GM12878 (cell line): ENCODE data around the gene ATP6V0D1. TPM values are rescaled to one million over a fixed set of nuclear protein-coding genes. Genes with fewer than 3 reads are reported as not detected.
A peak's percentile ranks its signal among the peaks of the same experiment; 100 is the strongest.

Source experiments
- ATAC-seq: fragments of 200-7000 bp; cut with Tn5 transposase; 3 replicates; pipeline ENCODE4 v1.9.1; 2020; ENCODE audit warnings: mild to moderate bottlenecking, moderate library complexity
- BruUV-seq: library from RNA; stranded (reverse); fragments of 400-500 nt; replicated peaks from 2 replicates; lab custom pipeline; 2021; lab: Mats Ljungman, UMichigan
- CTCF ChIA-PET: fragments of 300-600 bp; sonication (Branson Sonifier 250); formaldehyde crosslinking; extraction: SDS; loops from one replicate; lab custom pipeline; 2021; ENCODE audit warnings: inconsistent platforms; lab: Yijun Ruan, JAX
- POLR2A ChIA-PET: fragments of 350-600 bp; formaldehyde crosslinking; extraction: SDS; loops from one replicate; lab custom pipeline; 2021; ENCODE audit warnings: inconsistent platforms; lab: Charles Lee
- RAD21 ChIA-PET: fragments of 300-600 bp; sonication (Branson Sonifier 250); formaldehyde crosslinking; loops from one replicate; lab custom pipeline; 2023; ENCODE audit warnings: antibody characterized with exemption; ENCODE audit not compliant: unreplicated experiment; lab: Charles Lee
- SMC1A ChIA-PET: fragments of 300-600 bp; sonication (Branson Sonifier 250); formaldehyde crosslinking; loops from one replicate; lab custom pipeline; 2023; ENCODE audit not compliant: unreplicated experiment, uncharacterized antibody; lab: Charles Lee
- DNase-seq: peaks from one replicate; pipeline ENCODE4 v3.0.0-alpha.2; 2011; ENCODE audit warnings: low read depth, low spot score
- FAIRE-seq: peaks from 3 replicates; lab custom pipeline; 2011; peaks lifted over from hg19 to GRCh38; lab: Jason Lieb, UNC
- H2AFZ ChIP-seq: 2 replicates; pipeline ENCODE4 v1.6.0; 2011; ENCODE audit warnings: low read depth, low read length, control low read depth; ENCODE audit not compliant: control insufficient read depth
- H3K27ac ChIP-seq: 2 replicates; pipeline ENCODE4 v1.5.1; 2011; ENCODE audit warnings: control low read depth; ENCODE audit not compliant: control insufficient read depth, insufficient read depth
- H3K27me3 ChIP-seq, 2 experiments: replicated peaks in 1 of 2; 2 replicates each; pipeline versions ENCODE4 v1.6.0 to v1.6.1; 2011; ENCODE audit warnings: low read length in 1 of 2; ENCODE audit not compliant: control insufficient read depth in 2 of 2, insufficient read depth in 2 of 2
- H3K36me3 ChIP-seq, 2 experiments: 2 replicates each; pipeline ENCODE4 v1.5.1; 2011; ENCODE audit warnings: low read length in 1 of 2; ENCODE audit not compliant: control insufficient read depth in 2 of 2, insufficient read depth in 2 of 2
- H3K4me1 ChIP-seq: 2 replicates; pipeline ENCODE4 v1.6.1; 2011; ENCODE audit warnings: mild to moderate bottlenecking, low read length, moderate library complexity, mixed read lengths; ENCODE audit not compliant: control insufficient read depth, insufficient read depth
- H3K4me2 ChIP-seq: 2 replicates; pipeline ENCODE4 v1.6.0; 2011; ENCODE audit warnings: control low read depth; ENCODE audit not compliant: control insufficient read depth, insufficient read depth
- H3K4me3 ChIP-seq: fragments of 200-600 bp; sonication (generic); 2 replicates; pipeline ENCODE4 v1.5.1; 2016
- H3K79me2 ChIP-seq: 2 replicates; pipeline ENCODE4 v1.6.0; 2011; ENCODE audit warnings: low read length; ENCODE audit not compliant: control insufficient read depth, insufficient read depth
- H3K9ac ChIP-seq: 2 replicates; pipeline ENCODE4 v1.8.0; 2011; ENCODE audit warnings: low read length, control low read depth, mixed read lengths; ENCODE audit not compliant: control insufficient read depth, insufficient read depth
- H3K9me3 ChIP-seq: replicated peaks from 3 replicates; pipeline ENCODE4 v1.5.1; 2011; ENCODE audit warnings: mild to moderate bottlenecking, low read length; ENCODE audit not compliant: control insufficient read depth, insufficient read depth
- H4K20me1 ChIP-seq: 2 replicates; pipeline ENCODE4 v1.6.0; 2011; ENCODE audit not compliant: control insufficient read depth, insufficient read depth
- BCL3 ChIP-seq: IDR thresholded peaks from 2 replicates; pipeline ENCODE4 v1.6.1; 2011; ENCODE audit warnings: borderline replicate concordance, low read depth, mild to moderate bottlenecking, moderate library complexity, low read length; ENCODE audit not compliant: insufficient read depth, poor library complexity, severe bottlenecking
- ESRRA ChIP-seq: IDR thresholded peaks from 2 replicates; pipeline ENCODE4 v1.6.1; 2012; ENCODE audit warnings: mild to moderate bottlenecking, low read length, improper control_type of control experiment
- MEF2B ChIP-seq: fragments of 450-650 bp; IDR thresholded peaks from 2 replicates; pipeline ENCODE4 v1.6.1; 2018; ENCODE audit warnings: mild to moderate bottlenecking, moderate library complexity; ENCODE audit not compliant: partially characterized antibody, poor library complexity, severe bottlenecking
- NR2F1 ChIP-seq: fragments of 450-650 bp; conservative IDR thresholded peaks from 2 replicates; pipeline ENCODE4 v1.6.1; 2017; ENCODE audit warnings: mild to moderate bottlenecking
- RAD21 ChIP-seq: IDR thresholded peaks from 2 replicates; pipeline ENCODE4 v1.6.1; 2011; ENCODE audit warnings: mild to moderate bottlenecking, low read depth, low read length, moderate library complexity; ENCODE audit not compliant: insufficient read depth
- RBBP5 ChIP-seq: fragments of 200-600 bp; sonication (generic); conservative IDR thresholded peaks from 2 replicates; pipeline ENCODE4 v1.6.1; 2016
- RUNX3 ChIP-seq: IDR thresholded peaks from 2 replicates; pipeline ENCODE4 v1.6.1; 2012; ENCODE audit warnings: low read length, inconsistent platforms
- SIX5 ChIP-seq: IDR thresholded peaks from 2 replicates; pipeline ENCODE4 v1.6.1; 2011; ENCODE audit warnings: mild to moderate bottlenecking, low read depth, low read length, moderate library complexity; ENCODE audit not compliant: severe bottlenecking
- SMC3 ChIP-seq: IDR thresholded peaks from 2 replicates; pipeline ENCODE4 v1.6.1; 2011; ENCODE audit warnings: low read length, improper control_type of control experiment, borderline replicate concordance
- WGBS: methylation state at CpG from one replicate; pipeline ENCODE4 v1.1.6; 2016; ENCODE audit warnings: low lambda C conversion rate; ENCODE audit not compliant: insufficient replicate concordance, insufficient coverage; ENCODE audit errors: missing lambda C conversion rate; 5-methylcytosine and 5-hydroxymethylcytosine counted together
- in situ Hi-C: fragments of 300-500 bp; cut with MboI; formaldehyde crosslinking; loops from 9 replicates; pipeline ENCODE4 v1.14.3; 2018; ENCODE audit warnings: mixed read lengths
- intact Hi-C: fragments of 100-400 bp; cut with micrococcal nuclease; formaldehyde crosslinking; loops from one replicate; pipeline ENCODE4 v1.14.2; 2022; ENCODE audit not compliant: unreplicated experiment
- polyA plus RNA-seq, 11 experiments: library from polyadenylated mRNA; depleted of rRNA in 4 of 11; unstranded in 6 of 11; stranded (reverse) in 5 of 11; fragments of >200 nt; fragmentation: Nextera tagmentation in 4 of 11; fragmentation: Illumina TruSeq in 1 of 11; extraction: Ambion mirVana in 4 of 11; extraction: Trizol in 1 of 11; gene quantifications; 1 replicate in 1 of 11; 2 replicates in 10 of 11; pipeline versions ENCODE4 v1.2.1 to v1.2.3, GENCODE V29; 2011 to 2016; ENCODE audit warnings: inconsistent platforms in 2 of 11, missing spikeins in 2 of 11, low read depth in 1 of 11
- total RNA-seq, 4 experiments: library from RNA; depleted of rRNA in 3 of 4; stranded (reverse); fragments of >200 nt in 3 of 4; fragmentation: Illumina TruSeq in 1 of 4; extraction: Trizol in 1 of 4; gene quantifications; 2 replicates each; pipeline versions ENCODE4 v1.2.1 to v1.2.3, GENCODE V29; 2013 to 2021
- TF ChIP-seq, protein P1 (sequence below): fragments of 450-650 bp; IDR thresholded peaks from 2 replicates; pipeline ENCODE4 v1.6.1; 2017; ENCODE audit warnings: borderline replicate concordance
- TF ChIP-seq, protein P2 (sequence below), 3 experiments: IDR thresholded peaks in 2 of 3; conservative IDR thresholded peaks in 1 of 3; 2 replicates each; pipeline ENCODE4 v1.5.1; 2011; ENCODE audit warnings: low read depth in 3 of 3, low read length in 3 of 3, mild to moderate bottlenecking in 3 of 3, control low read depth in 2 of 3, moderate library complexity in 2 of 3, inconsistent platforms in 1 of 3, mixed read lengths in 1 of 3; ENCODE audit not compliant: control insufficient read depth in 2 of 3, insufficient read depth in 1 of 3; ENCODE audit errors: extremely low read depth in 1 of 3
- TF ChIP-seq, protein P3 (sequence below): fragments of 450-650 bp; IDR thresholded peaks from 2 replicates; pipeline ENCODE4 v1.6.1; 2017; ENCODE audit warnings: mild to moderate bottlenecking

The ATP6V0D1 gene
- total and polyA plus RNA-seq, 10 of the 15 experiments (the other 5 are each of a cell fraction or from before 2014, with no cell fraction given), result 28.1 to 141 (median 70.3) TPM

DNA sequence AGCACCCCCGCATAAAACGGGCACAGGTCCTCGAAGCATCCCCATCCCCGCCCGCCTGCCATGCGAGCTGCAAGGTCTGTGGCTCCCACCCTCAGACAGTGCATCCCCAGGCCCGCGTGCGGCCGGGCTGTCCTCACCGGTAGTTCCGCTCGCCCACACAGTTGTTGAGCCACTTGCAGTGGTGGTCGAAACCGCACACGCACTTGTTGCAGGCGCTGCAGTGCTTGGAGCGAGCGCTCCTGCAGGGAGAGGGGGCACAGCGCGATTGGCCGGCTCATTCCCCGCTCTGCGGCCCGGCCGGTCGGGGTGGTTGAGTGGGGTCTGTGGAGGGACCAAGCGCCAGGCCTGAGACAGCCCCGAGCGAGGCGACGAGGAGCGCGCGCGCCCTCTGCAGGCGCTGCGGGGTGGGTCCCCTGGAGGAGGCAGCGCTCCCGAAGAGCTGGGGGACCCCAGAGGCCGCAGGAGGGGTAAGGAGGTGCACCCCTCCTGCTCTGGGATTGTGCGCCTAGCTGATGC is 81.7 kb downstream of the ATP6V0D1 start:
- Histone ChIP-seq H3K4me3 (no peak overlapping the region), H3K79me2 (no peaks in the 10 kb centered on the region), H3K27me3 (peaks cover 1 to 6% of the 10 kb centered on the region in 2 experiments), H2AFZ (no peak overlapping the region), H4K20me1 (no peaks in the 10 kb centered on the region), H3K9ac (no peak overlapping the region), H3K27ac (no peak overlapping the region), H3K4me2 (no peak overlapping the region), H3K4me1 (no peaks in the 10 kb centered on the region), H3K36me3 (no peaks in the 10 kb centered on the region), H3K9me3 (no peaks in the 10 kb centered on the region)
- 17% methylated on average over 34 of the region's 42 CpGs for WGBS
- POLR2A ChIA-PET, result no interaction called here
- SMC1A ChIA-PET, result interaction anchor here (1.9 kb wide), 1 partner anchor 138 kb away, joined by 5 read pairs; no protein-coding TSS in a partner anchor
- FAIRE-seq (no peak), ATAC-seq (peak; percentile 85), DNase-seq (no peak)
- TF ChIP-seq, protein P1, sequence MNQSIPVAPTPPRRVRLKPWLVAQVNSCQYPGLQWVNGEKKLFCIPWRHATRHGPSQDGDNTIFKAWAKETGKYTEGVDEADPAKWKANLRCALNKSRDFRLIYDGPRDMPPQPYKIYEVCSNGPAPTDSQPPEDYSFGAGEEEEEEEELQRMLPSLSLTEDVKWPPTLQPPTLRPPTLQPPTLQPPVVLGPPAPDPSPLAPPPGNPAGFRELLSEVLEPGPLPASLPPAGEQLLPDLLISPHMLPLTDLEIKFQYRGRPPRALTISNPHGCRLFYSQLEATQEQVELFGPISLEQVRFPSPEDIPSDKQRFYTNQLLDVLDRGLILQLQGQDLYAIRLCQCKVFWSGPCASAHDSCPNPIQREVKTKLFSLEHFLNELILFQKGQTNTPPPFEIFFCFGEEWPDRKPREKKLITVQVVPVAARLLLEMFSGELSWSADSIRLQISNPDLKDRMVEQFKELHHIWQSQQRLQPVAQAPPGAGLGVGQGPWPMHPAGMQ, result no peak
- no peak for TF ChIP-seq NR2F1
- no peak for TF ChIP-seq SIX5
- TF ChIP-seq, protein P2, sequence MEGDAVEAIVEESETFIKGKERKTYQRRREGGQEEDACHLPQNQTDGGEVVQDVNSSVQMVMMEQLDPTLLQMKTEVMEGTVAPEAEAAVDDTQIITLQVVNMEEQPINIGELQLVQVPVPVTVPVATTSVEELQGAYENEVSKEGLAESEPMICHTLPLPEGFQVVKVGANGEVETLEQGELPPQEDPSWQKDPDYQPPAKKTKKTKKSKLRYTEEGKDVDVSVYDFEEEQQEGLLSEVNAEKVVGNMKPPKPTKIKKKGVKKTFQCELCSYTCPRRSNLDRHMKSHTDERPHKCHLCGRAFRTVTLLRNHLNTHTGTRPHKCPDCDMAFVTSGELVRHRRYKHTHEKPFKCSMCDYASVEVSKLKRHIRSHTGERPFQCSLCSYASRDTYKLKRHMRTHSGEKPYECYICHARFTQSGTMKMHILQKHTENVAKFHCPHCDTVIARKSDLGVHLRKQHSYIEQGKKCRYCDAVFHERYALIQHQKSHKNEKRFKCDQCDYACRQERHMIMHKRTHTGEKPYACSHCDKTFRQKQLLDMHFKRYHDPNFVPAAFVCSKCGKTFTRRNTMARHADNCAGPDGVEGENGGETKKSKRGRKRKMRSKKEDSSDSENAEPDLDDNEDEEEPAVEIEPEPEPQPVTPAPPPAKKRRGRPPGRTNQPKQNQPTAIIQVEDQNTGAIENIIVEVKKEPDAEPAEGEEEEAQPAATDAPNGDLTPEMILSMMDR (IDR thresholded peaks at IDR 0.05 in 2 of 3, conservative IDR thresholded peaks at IDR 0.05 in 1 of 3; ENCODE audit: control insufficient read depth in 2 of 3, extremely low read depth in 1 of 3, insufficient read depth in 1 of 3, low read depth in 3 of 3, low read length in 3 of 3), result peak; percentile 67 to 80 (median 71)
- TF ChIP-seq ESRRA, result no peak
- TF ChIP-seq, protein P3, sequence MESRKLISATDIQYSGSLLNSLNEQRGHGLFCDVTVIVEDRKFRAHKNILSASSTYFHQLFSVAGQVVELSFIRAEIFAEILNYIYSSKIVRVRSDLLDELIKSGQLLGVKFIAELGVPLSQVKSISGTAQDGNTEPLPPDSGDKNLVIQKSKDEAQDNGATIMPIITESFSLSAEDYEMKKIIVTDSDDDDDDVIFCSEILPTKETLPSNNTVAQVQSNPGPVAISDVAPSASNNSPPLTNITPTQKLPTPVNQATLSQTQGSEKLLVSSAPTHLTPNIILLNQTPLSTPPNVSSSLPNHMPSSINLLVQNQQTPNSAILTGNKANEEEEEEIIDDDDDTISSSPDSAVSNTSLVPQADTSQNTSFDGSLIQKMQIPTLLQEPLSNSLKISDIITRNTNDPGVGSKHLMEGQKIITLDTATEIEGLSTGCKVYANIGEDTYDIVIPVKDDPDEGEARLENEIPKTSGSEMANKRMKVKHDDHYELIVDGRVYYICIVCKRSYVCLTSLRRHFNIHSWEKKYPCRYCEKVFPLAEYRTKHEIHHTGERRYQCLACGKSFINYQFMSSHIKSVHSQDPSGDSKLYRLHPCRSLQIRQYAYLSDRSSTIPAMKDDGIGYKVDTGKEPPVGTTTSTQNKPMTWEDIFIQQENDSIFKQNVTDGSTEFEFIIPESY, result 0 out of 2 replicates have a peak, but pooled peaks have one; percentile 12
- peak; percentile 30; the same call in 1 of the 2 replicates for TF ChIP-seq RUNX3
- no peak for TF ChIP-seq MEF2B
- TF ChIP-seq RBBP5, result no peak
- no peak for TF ChIP-seq BCL3
- peak; percentile 74 for TF ChIP-seq RAD21
- peak; percentile 63 for TF ChIP-seq SMC3
- in situ Hi-C loops, result no loop called here
- intact Hi-C loops, result loop anchor here (5.0 kb wide), 1 partner anchor 122 kb away; the partner anchor contains the start of gene PLEKHG4
- no TSS peak for BruUV-seq
- RAD21 ChIA-PET, result interaction anchor here (0.6 to 2.2 kb wide), 9 partner anchors 11 to 152 kb away, joined by 3 to 19 read pairs (median 3); partner anchors contain the start of gene FHOD1
- CTCF ChIA-PET, result interaction anchor here (0.6 to 1.5 kb wide), 19 partner anchors 10 to 738 kb away, joined by 3 to 14 read pairs (median 4); partner anchors contain the start of gene LRRC36
